Loucy (cell line): Measurements from ENCODE around the gene TRIO.

Source experiments
- H2AFZ ChIP-seq: fragments of 200-600 bp; sonication (generic); 2 replicates; pipeline ENCODE4 v1.6.0; 2016; ENCODE audit warnings: antibody characterized with exemption, mild to moderate bottlenecking, low read length, moderate library complexity
- H3F3A ChIP-seq: fragments of 200-600 bp; 2 replicates; pipeline ENCODE4 v1.6.0; 2016; ENCODE audit warnings: antibody characterized with exemption, low read depth, mild to moderate bottlenecking
- H3K27me3 ChIP-seq: fragments of 200-600 bp; sonication (generic); 2 replicates; pipeline ENCODE4 v1.6.1; 2014; ENCODE audit warnings: low read length, mild to moderate bottlenecking; ENCODE audit not compliant: insufficient read depth, poor library complexity, severe bottlenecking
- H3K36me3 ChIP-seq: fragments of 200-600 bp; sonication (generic); 2 replicates; pipeline ENCODE4 v1.6.1; 2016; ENCODE audit warnings: low read length; ENCODE audit not compliant: insufficient read depth
- H3K4me1 ChIP-seq: fragments of 200-600 bp; sonication (generic); 2 replicates; pipeline ENCODE4 v1.5.1; 2014; ENCODE audit warnings: low read length, mild to moderate bottlenecking; ENCODE audit not compliant: insufficient read depth, poor library complexity, severe bottlenecking
- H3K4me2 ChIP-seq: fragments of 200-600 bp; sonication (generic); 2 replicates; pipeline ENCODE4 v1.6.0; 2014; ENCODE audit warnings: antibody characterized with exemption, low read length, low read depth, mild to moderate bottlenecking; ENCODE audit not compliant: poor library complexity, severe bottlenecking
- H3K4me3 ChIP-seq: fragments of 200-600 bp; sonication (generic); 2 replicates; pipeline ENCODE4 v1.5.1; 2014; ENCODE audit warnings: low read length, mild to moderate bottlenecking, mixed read lengths; ENCODE audit not compliant: poor library complexity, severe bottlenecking
- H3K79me2 ChIP-seq: fragments of 200-600 bp; sonication (generic); 2 replicates; pipeline ENCODE4 v1.6.1; 2014; ENCODE audit warnings: low read length; ENCODE audit not compliant: insufficient read depth
- H3K9ac ChIP-seq: fragments of 200-600 bp; sonication (generic); 2 replicates; pipeline ENCODE4 v1.6.0; 2014; ENCODE audit warnings: mild to moderate bottlenecking, low read depth, low read length, moderate library complexity; ENCODE audit not compliant: poor library complexity, severe bottlenecking
- H3K9me2 ChIP-seq: fragments of 200-600 bp; sonication (generic); replicated peaks from 2 replicates; pipeline ENCODE4 v1.6.1; 2016; ENCODE audit warnings: low read depth, low read length, mixed read lengths
- H3K9me3 ChIP-seq: fragments of 200-600 bp; sonication (generic); 2 replicates; pipeline ENCODE4 v1.6.1; 2014; ENCODE audit warnings: mild to moderate bottlenecking, antibody characterized with exemption, low read length, low read depth; ENCODE audit not compliant: insufficient read depth
- H4K20me1 ChIP-seq: fragments of 200-600 bp; sonication (generic); 2 replicates; pipeline ENCODE4 v1.6.0; 2014; ENCODE audit warnings: antibody characterized with exemption, low read length, mild to moderate bottlenecking; ENCODE audit not compliant: insufficient read depth, poor library complexity, severe bottlenecking
- CTCF ChIP-seq: fragments of 200-600 bp; sonication (generic); conservative IDR thresholded peaks from 2 replicates; pipeline ENCODE4 v1.5.1; 2014; ENCODE audit warnings: mild to moderate bottlenecking, antibody characterized with exemption, low read length
- EZH2phosphoT487 ChIP-seq: fragments of 200-600 bp; IDR thresholded peaks from 2 replicates; pipeline ENCODE4 v1.6.1; 2018; ENCODE audit warnings: antibody characterized with exemption, mild to moderate bottlenecking, moderate library complexity, borderline replicate concordance

TRIO gene

GRCh38 chr5:14331386-14331781 is 188.2 kb downstream of the TRIO start:
- Histone ChIP-seq H3K4me2 (no peak overlapping the region), H4K20me1 (no peaks in the 10 kb centered on the region), H3K79me2 (no peaks in the 10 kb centered on the region), H3K9me2 (no peaks in the 10 kb centered on the region), H3K36me3 (peaks cover 50% of the 10 kb centered on the region; the same call in 1 of the 2 replicates), H3K27me3 (no peaks in the 10 kb centered on the region), H3K4me1 (peaks cover 11% of the 10 kb centered on the region), H3F3A (no peaks in the 10 kb centered on the region), H3K4me3 (no peak overlapping the region), H3K9me3 (no peaks in the 10 kb centered on the region), H3K9ac (no peak overlapping the region), H2AFZ (no peak overlapping the region)
- no peak for TF ChIP-seq CTCF
- TF ChIP-seq EZH2phosphoT487: no peak

GRCh38 chr5:14332038-14332631 is 189.0 kb downstream of the TRIO start:
- H3K27me3 ChIP-seq: no peaks in the 10 kb centered on the region
- no peak overlapping the region for H2AFZ ChIP-seq
- peaks cover 57% of the 10 kb centered on the region; the same call in 1 of the 2 replicates for H3K36me3 ChIP-seq
- H4K20me1 ChIP-seq: no peaks in the 10 kb centered on the region
- H3K9me3 ChIP-seq: no peaks in the 10 kb centered on the region
- no peaks in the 10 kb centered on the region for H3K9me2 ChIP-seq
- H3K4me2 ChIP-seq: no peak overlapping the region
- peaks cover 11% of the 10 kb centered on the region for H3K4me1 ChIP-seq
- H3F3A ChIP-seq: no peaks in the 10 kb centered on the region
- H3K9ac ChIP-seq: no peak overlapping the region
- H3K4me3 ChIP-seq: no peak overlapping the region
- H3K79me2 ChIP-seq: no peaks in the 10 kb centered on the region
- TF ChIP-seq CTCF (no peak), EZH2phosphoT487 (no peak)

GRCh38 chr5:14332746-14333145 is 189.6 kb downstream of the TRIO start:
- H3K79me2 ChIP-seq: no peaks in the 10 kb centered on the region

More at GRCh38 chr5:14332746-14333145, 189.6 kb downstream of the TRIO start:
- H3K4me2 ChIP-seq: no peak overlapping the region
- H2AFZ ChIP-seq: no peak overlapping the region
- H3K27me3 ChIP-seq: no peaks in the 10 kb centered on the region
- H3K36me3 ChIP-seq: peaks cover 63% of the 10 kb centered on the region; the same call in 1 of the 2 replicates
- no peak overlapping the region for H3K4me3 ChIP-seq
- no peaks in the 10 kb centered on the region for H3F3A ChIP-seq
- H3K9ac ChIP-seq: no peak overlapping the region
- peaks cover 11% of the 10 kb centered on the region for H3K4me1 ChIP-seq
- TF ChIP-seq EZH2phosphoT487 (no peak), CTCF (no peak)
- H3K9me3 ChIP-seq: no peaks in the 10 kb centered on the region
- H4K20me1 ChIP-seq: no peaks in the 10 kb centered on the region
- H3K9me2 ChIP-seq: no peaks in the 10 kb centered on the region
